Right cardiac atrium (tissue), 5 donors: ENCODE results near the gene SIVA1. TPM values are rescaled to one million over a fixed set of nuclear protein-coding genes. Genes with fewer than 3 reads are reported as not detected.
"Not testable (repeated sequence)": the region's sequence is repeated elsewhere in the genome, so short reads cannot be mapped to it uniquely, and the experiment has no call there.

Source experiments
- ATAC-seq, 2 donors: fragments of 200-7000 bp; cut with Tn5 transposase; one replicate each; pipeline versions ENCODE4 v1.8.0 to v1.9.1; 2020; ENCODE audit warnings: moderate library complexity in 2 of 2, mild to moderate bottlenecking in 1 of 2
- DNase-seq, 3 donors: peaks; one replicate each; pipeline ENCODE4 v3.0.0-alpha.2; 2020
- H3K27ac ChIP-seq: one replicate; pipeline ENCODE4 v1.5.1; 2013; ENCODE audit warnings: mild to moderate bottlenecking, low read length, control low read depth, moderate library complexity
- H3K27me3 ChIP-seq: one replicate; pipeline ENCODE4 v1.6.1; 2013; ENCODE audit not compliant: control insufficient read depth, insufficient read depth
- H3K4me1 ChIP-seq: one replicate; pipeline ENCODE4 v1.6.1; 2013; ENCODE audit warnings: low read length; ENCODE audit not compliant: control insufficient read depth, insufficient read depth
- H3K4me3 ChIP-seq: one replicate; pipeline ENCODE4 v1.5.1; 2013; ENCODE audit warnings: low read length, control low read depth
- H3K9me3 ChIP-seq: one replicate; pipeline ENCODE4 v1.6.1; 2013; ENCODE audit warnings: low read length; ENCODE audit not compliant: control insufficient read depth
- WGBS: extraction: QIAGEN DNeasy Blood & Tissue Kit; methylation state at CpG from one replicate; pipeline ENCODE4 v1.1.7; 2013; 5-methylcytosine and 5-hydroxymethylcytosine counted together
- intact Hi-C, 4 donors: fragments of 100-400 bp; cut with DNase I; formaldehyde crosslinking; loops; one replicate each; pipeline versions ENCODE4 v1.11.0 to v1.14.0; 2022 to 2023
- polyA plus RNA-seq: library from polyadenylated mRNA; stranded (reverse); fragments of 200-250 nt; gene quantifications from one replicate; pipeline ENCODE4 v1.2.3, GENCODE V29; 2013
- total RNA-seq, 4 donors: library from RNA; stranded (reverse); fragmentation: NEBNext Ultra II Directional; extraction: Animal tissue kit (Norgen Biotek cat#: 25700); gene quantifications; one replicate each; pipeline ENCODE4 v1.2.1, GENCODE V29; 2021
- donor health status: healthy with polysubstance abuse.
- donor health status: DM: no; HTN: yes; CAD: no.
- donor health status: DM: no; HTN: no; CAD: no.
- donor health status: DM: no; HTN: yes; CAD: no; lungs with severe emphysema.
- donor health status: DM: yes; HTN: yes; CAD: no.

The SIVA1 gene
- total and polyA plus RNA-seq, 5 donors, result 74.6 to 201 (median 85.1) TPM

GRCh38 chr14:104745431-104745830 is 7.5 kb upstream of the SIVA1 start:
- no peak overlapping the region for H3K27ac ChIP-seq
- intact Hi-C loops, result no loop called here
- WGBS, result 96% methylated on average over 9 of the region's 9 CpGs
- H3K27me3 ChIP-seq, result no peaks in the 10 kb centered on the region
- no peaks in the 10 kb centered on the region for H3K4me1 ChIP-seq
- H3K4me3 ChIP-seq, result no peak overlapping the region
- peak; percentile 8 to 51 (median 31) for DNase-seq
- H3K9me3 ChIP-seq, result no peaks in the 10 kb centered on the region
- ATAC-seq, result no peak

GRCh38 chr14:104746071-104746545 is 6.8 kb upstream of the SIVA1 start:
- Histone ChIP-seq H3K27ac (peak overlapping the region; percentile 16), H3K27me3 (no peaks in the 10 kb centered on the region), H3K9me3 (no peaks in the 10 kb centered on the region), H3K4me3 (no peak overlapping the region), H3K4me1 (no peaks in the 10 kb centered on the region)
- peak; percentile 10 to 56 (median 50) for DNase-seq
- intact Hi-C loops, result no loop called here
- WGBS, result 76% methylated on average over 13 of the region's 13 CpGs
- ATAC-seq, result no peak

- Histone ChIP-seq H3K27ac (no peak overlapping the region), H3K9me3 (no peaks in the 10 kb centered on the region), H3K27me3 (no peaks in the 10 kb centered on the region), H3K4me3 (no peak overlapping the region), H3K4me1 (no peaks in the 10 kb centered on the region)
- WGBS, result 60% methylated on average over 7 of the region's 7 CpGs
- peak; percentile 63 to 91 (median 85) for DNase-seq
- intact Hi-C loops, result no loop called here
- ATAC-seq, result peak in 1 of 2 donors; percentile 63
These were observed 5.9 kb upstream of the SIVA1 start for GRCh38 chr14:104746934-104747481.

DNA sequence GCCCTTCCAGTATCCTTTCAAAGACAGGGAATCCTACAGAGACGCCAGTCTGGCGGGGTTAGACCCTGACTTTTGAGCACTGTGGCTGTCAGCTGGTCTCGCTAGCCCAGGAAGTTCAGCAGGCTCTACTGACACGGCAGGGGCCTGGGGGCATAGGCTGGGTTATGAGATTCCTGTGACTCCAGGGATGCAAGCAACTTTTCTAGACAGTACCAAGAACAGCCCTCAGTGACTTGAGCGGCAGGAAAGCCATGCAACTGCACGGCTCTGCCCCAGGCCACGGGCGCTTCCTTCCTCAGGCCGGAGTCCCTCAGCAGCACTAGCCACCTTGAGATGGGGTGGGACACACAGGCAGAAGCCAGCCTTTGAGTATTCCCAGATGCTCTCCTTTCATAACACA is 5.1 kb upstream of the SIVA1 start:
- no peaks in the 10 kb centered on the region for H3K9me3 ChIP-seq
- no peaks in the 10 kb centered on the region for H3K27me3 ChIP-seq
- intact Hi-C loops, result no loop called here
- H3K27ac ChIP-seq, result no peak overlapping the region
- H3K4me1 ChIP-seq, result peaks cover 2% of the 10 kb centered on the region
- WGBS, result 80% methylated on average over 9 of the region's 9 CpGs
- DNase-seq (peak; percentile 4 to 32 (median 28)), ATAC-seq (no peak)
- H3K4me3 ChIP-seq, result no peak overlapping the region

- DNase-seq (peak; percentile 35 to 85 (median 83)), ATAC-seq (no peak)
- no peaks in the 10 kb centered on the region for H3K27me3 ChIP-seq
- WGBS, result 59% methylated on average over 11 of the region's 11 CpGs
- no peak overlapping the region for H3K4me3 ChIP-seq
- no peaks in the 10 kb centered on the region for H3K9me3 ChIP-seq
- intact Hi-C loops, result no loop called here
- peaks cover 2% of the 10 kb centered on the region for H3K4me1 ChIP-seq
- no peak overlapping the region for H3K27ac ChIP-seq
These were observed 3.8 kb upstream of the SIVA1 start for GRCh38 chr14:104749111-104749649.

GRCh38 chr14:104750056-104750752 is 2.7 kb upstream of the SIVA1 start:
- no peak overlapping the region for H3K4me3 ChIP-seq
- ATAC-seq, result no peak
- peaks cover 2% of the 10 kb centered on the region for H3K4me1 ChIP-seq
- no peaks in the 10 kb centered on the region for H3K27me3 ChIP-seq
- DNase-seq, result peak; percentile 8 to 53 (median 32)
- no peak overlapping the region for H3K27ac ChIP-seq
- 78% methylated on average over 12 of the region's 12 CpGs for WGBS
- no peaks in the 10 kb centered on the region for H3K9me3 ChIP-seq
- intact Hi-C loops, result no loop called here

- H3K27me3 ChIP-seq, H3K27ac ChIP-seq, H3K4me3 ChIP-seq, H3K4me1 ChIP-seq, H3K9me3 ChIP-seq, intact Hi-C loops, ATAC-seq: not testable (repeated sequence)
- DNase-seq, result peak; percentile 8 to 41 (median 32)
- 89% methylated on average over 5 of the region's 5 CpGs for WGBS
These were observed 2.2 kb upstream of the SIVA1 start for GRCh38 chr14:104750753-104751057.

DNA sequence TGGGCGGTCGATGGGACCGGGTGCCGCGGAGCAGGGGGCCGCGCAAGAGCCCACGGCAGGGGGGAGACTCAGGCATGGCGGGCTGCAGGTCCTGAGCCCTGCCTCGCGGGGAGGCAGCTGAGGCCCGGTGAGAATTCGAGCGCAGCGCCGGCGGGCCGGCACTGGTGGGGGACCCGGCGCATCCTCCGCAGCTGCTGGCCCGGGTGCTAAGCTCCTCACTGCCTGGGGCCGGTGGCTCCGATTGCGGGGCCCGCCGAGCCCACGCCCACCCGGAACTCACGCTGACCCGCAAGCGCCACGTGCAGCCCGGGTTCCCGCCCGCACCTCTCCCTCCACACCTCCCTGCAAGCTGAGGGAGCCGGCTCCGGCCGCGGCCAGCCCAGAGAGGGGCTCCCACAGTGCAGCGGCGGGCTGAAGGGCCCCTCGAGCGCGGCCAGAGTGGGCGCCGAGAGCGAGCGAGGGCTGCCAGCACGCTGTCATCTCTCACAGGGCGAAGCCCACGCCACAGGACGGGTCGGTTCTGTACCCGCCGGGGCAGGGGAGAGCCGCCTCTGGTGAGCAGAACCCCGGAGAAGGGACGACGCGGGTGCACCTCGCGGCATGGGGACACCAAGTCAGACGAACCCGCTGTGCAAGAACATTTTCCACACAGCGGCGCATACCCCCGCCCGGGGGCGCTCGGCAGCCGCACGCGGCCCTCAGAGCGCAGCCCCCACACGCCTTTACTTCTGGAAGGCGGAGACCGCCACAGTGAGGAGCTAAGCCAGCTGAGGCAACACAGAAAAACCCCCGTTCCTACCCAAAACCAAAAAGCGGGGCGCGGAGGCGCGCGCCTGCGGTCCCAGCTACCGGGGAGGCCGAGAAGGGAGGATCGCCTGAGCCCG is 1.2 kb upstream of the SIVA1 start:
- ATAC-seq, result no peak
- intact Hi-C loops, result no loop called here
- H3K4me1 ChIP-seq, result peaks cover 2% of the 10 kb centered on the region

DNA sequence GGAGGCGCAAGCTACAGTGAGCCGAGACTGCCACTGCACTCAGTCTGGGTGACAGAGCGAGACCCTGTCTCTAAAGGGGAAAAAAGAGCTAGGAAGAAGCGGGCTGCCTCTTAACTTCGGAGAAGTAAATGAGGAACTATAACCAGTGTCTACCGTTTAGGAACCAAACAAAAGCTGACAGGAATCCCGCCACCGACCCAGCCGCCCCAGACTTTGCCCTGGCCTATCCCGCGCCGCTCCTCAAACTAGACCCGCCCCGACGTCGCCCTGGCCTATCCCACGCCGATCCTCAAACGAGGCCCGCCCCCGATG is 568 bp upstream of the SIVA1 start:
- Histone ChIP-seq H3K27ac (peak overlapping the region; percentile 63), H3K4me1 (peaks cover 2% of the 10 kb centered on the region), H3K27me3 (no peaks in the 10 kb centered on the region), H3K4me3 (peak overlapping the region; percentile 39), H3K9me3 (no peaks in the 10 kb centered on the region)
- ATAC-seq (peak in 1 of 2 donors; percentile 0), DNase-seq (no peak)
- intact Hi-C loops, result no loop called here
- WGBS, result 6% methylated on average over 21 of the region's 21 CpGs

More for the DNA sequence above, 1.2 kb upstream of the SIVA1 start:
- WGBS, result 83% methylated on average over 90 of the region's 90 CpGs
- peak overlapping the region; percentile 39 for H3K4me3 ChIP-seq
- H3K9me3 ChIP-seq, result no peaks in the 10 kb centered on the region
- peak; percentile 43 to 79 (median 73) for DNase-seq
- H3K27ac ChIP-seq, result peak overlapping the region; percentile 63
- no peaks in the 10 kb centered on the region for H3K27me3 ChIP-seq

GRCh38 chr14:104753528-104754212 is 723 bp downstream of the SIVA1 start:
- Histone ChIP-seq H3K27me3 (no peaks in the 10 kb centered on the region), H3K4me1 (peaks cover 2% of the 10 kb centered on the region), H3K4me3 (peak overlapping the region; percentile 76), H3K27ac (peak overlapping the region; percentile 75), H3K9me3 (no peaks in the 10 kb centered on the region)
- intact Hi-C loops, result no loop called here
- WGBS, result 1% methylated on average over 30 of the region's 30 CpGs
- ATAC-seq (peak; percentile 0 to 2), DNase-seq (peak; percentile 42 to 75 (median 74))
